NCI-H1436 (cell line): ENCODE measurements around the gene MRPL48.
A peak's percentile ranks its signal among the peaks of the same experiment; 100 is the strongest.
"Not testable (repeated sequence)": the region's sequence is repeated elsewhere in the genome, so short reads cannot be mapped to it uniquely, and the experiment has no call there.

ENCODE experiments used
- DNase-seq: peaks from one replicate; lab custom pipeline; 2025; lab: John Stamatoyannopoulos, UW

The MRPL48 gene

GRCh38 chr11:73839123-73839457 lies 51.4 kb downstream of the MRPL48 start:
- DNase-seq: no peak

GRCh38 chr11:73851046-73851764 lies 63.5 kb downstream of the MRPL48 start:
- DNase-seq: no peak

- DNase-seq: no peak
Observed at GRCh38 chr11:73852049-73852448, 64.4 kb downstream of the MRPL48 start.

- DNase-seq: no peak
Observed at GRCh38 chr11:73854680-73855079, 67.0 kb downstream of the MRPL48 start.

- DNase-seq: peak; percentile 42
Observed at GRCh38 chr11:73856031-73856567, 68.4 kb downstream of the MRPL48 start.

- DNase-seq: no peak
Observed at GRCh38 chr11:73859671-73860070, 72.0 kb downstream of the MRPL48 start.

GRCh38 chr11:73860202-73860601 lies 72.5 kb downstream of the MRPL48 start:
- no peak for DNase-seq

GRCh38 chr11:73862986-73863385 lies 75.3 kb downstream of the MRPL48 start:
- no peak for DNase-seq

GRCh38 chr11:73866095-73866579 lies 78.5 kb downstream of the MRPL48 start:
- DNase-seq: no peak

GRCh38 chr11:73866586-73866996 lies 78.9 kb downstream of the MRPL48 start:
- no peak for DNase-seq

- DNase-seq: no peak
Observed at GRCh38 chr11:73869332-73869949, 81.8 kb downstream of the MRPL48 start.

GRCh38 chr11:73870261-73870660 lies 82.6 kb downstream of the MRPL48 start:
- no peak for DNase-seq

GRCh38 chr11:73872749-73873357 lies 85.2 kb downstream of the MRPL48 start:
- no peak for DNase-seq

- no peak for DNase-seq
Observed at GRCh38 chr11:73875380-73875779, 87.7 kb downstream of the MRPL48 start.

GRCh38 chr11:73875840-73876239 lies 88.2 kb downstream of the MRPL48 start:
- DNase-seq: no peak

- DNase-seq: peak; percentile 98
Observed at GRCh38 chr11:73876424-73877310, 89.0 kb downstream of the MRPL48 start, which contains the start of the genes COA4 and PAAF1. COA4 (minus strand) TSS chr11:73876846; CDS start chr11:73873378, 3,468 bp downstream. PAAF1 (plus strand) TSS chr11:73876999; CDS start chr11:73877022, 23 bp downstream.

GRCh38 chr11:73878771-73879170 lies 91.1 kb downstream of the MRPL48 start:
- DNase-seq: no peak

- not testable (repeated sequence) for DNase-seq
Observed at GRCh38 chr11:73880449-73880848, 92.8 kb downstream of the MRPL48 start.

- DNase-seq: no peak
Observed at GRCh38 chr11:73883856-73884255, 96.2 kb downstream of the MRPL48 start.

- no peak for DNase-seq
Observed at GRCh38 chr11:73888244-73888643, 100.6 kb downstream of the MRPL48 start.

GRCh38 chr11:73889019-73889418 lies 101.3 kb downstream of the MRPL48 start:
- DNase-seq: no peak

- DNase-seq: no peak
Observed at GRCh38 chr11:73889536-73889935, 101.9 kb downstream of the MRPL48 start.
